Activated CD4-positive, alpha-beta T cell treated with anti-CD3 and anti-CD28 coated beads, Interleukin-2, amount 10 ng/mL, durations not matched to agents 7 days and 5 days (primary cell): ENCODE results near the gene OPALIN. TPM values are rescaled to one million over a fixed set of nuclear protein-coding genes. Genes with fewer than 3 reads are reported as not detected.

Experiments
- CTCF ChIA-PET: fragments of 350-600 bp; sonication (Branson Sonifier 250); formaldehyde crosslinking; loops from one replicate; lab custom pipeline; 2021; ENCODE audit warnings: antibody characterized with exemption; lab: Charles Lee
- POLR2A ChIA-PET: fragments of 350-600 bp; sonication (Branson Sonifier 250); formaldehyde crosslinking; loops from one replicate; lab custom pipeline; 2021; ENCODE audit warnings: antibody characterized with exemption; lab: Charles Lee
- DNase-seq: peaks from one replicate; pipeline ENCODE4 v3.0.0-alpha.2; 2020
- H3K27ac Mint-ChIP-seq: one replicate; pipeline ENCODE4 v1.8.0; 2021; ENCODE audit warnings: mild to moderate bottlenecking, moderate library complexity, mixed read lengths
- H3K27me3 Mint-ChIP-seq: one replicate; pipeline ENCODE4 v1.8.0; 2021; ENCODE audit warnings: mixed read lengths
- H3K36me3 Mint-ChIP-seq: one replicate; pipeline ENCODE4 v1.8.0; 2021; ENCODE audit warnings: low read depth, mixed read lengths
- H3K4me1 Mint-ChIP-seq: one replicate; pipeline ENCODE4 v1.8.0; 2021; ENCODE audit warnings: mixed read lengths
- H3K4me3 Mint-ChIP-seq: one replicate; pipeline ENCODE4 v1.8.0; 2021; ENCODE audit warnings: mild to moderate bottlenecking, moderate library complexity, mixed read lengths
- H3K9me3 Mint-ChIP-seq: one replicate; pipeline ENCODE4 v1.8.0; 2021; ENCODE audit warnings: mixed read lengths
- total RNA-seq, 2 experiments: library from RNA; stranded (reverse); gene quantifications; one replicate each; pipeline ENCODE4 v1.2.3, GENCODE V29; 2021

OPALIN gene, protein sequence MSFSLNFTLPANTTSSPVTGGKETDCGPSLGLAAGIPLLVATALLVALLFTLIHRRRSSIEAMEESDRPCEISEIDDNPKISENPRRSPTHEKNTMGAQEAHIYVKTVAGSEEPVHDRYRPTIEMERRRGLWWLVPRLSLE
- not detected for total RNA-seq

DNA sequence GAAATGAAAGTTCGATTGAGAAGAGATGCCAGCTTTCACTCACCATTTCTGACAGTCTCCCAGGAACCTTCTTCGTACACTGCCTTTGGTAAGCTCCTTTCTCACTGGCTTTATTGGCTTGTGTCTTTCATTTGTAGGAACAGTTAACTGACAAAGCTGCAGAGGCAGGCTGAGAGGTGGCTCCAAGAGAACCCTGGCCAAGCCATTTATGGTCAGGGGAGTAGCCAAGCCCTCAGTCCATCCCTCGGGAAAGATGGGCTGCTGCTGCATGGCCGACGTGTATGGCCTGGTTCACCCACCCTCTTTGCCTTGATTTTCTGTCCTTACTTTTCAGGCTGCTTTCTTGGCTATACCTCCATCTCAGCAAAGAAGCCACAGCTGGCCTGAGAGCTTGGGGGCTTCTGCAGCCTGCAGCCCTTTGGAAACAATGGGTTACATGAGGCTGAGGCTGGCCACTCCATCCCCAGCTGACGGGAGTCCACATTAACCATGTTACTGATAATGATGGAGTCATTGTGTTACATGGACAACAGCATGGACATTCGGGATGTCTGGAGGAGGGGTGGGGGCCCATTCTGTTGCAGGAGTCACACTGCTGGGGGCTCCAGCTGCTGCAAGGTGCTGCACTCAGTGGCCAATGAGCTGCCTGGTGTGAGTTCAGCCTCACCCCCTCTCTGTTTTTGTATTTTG, at the start of gene OPALIN:
Gene OPALIN (minus strand): TSS at position 152 of the 690 bp plus-strand sequence. CDS start 106 bp downstream, at position 46.
- Mint-ChIP-seq H3K4me3 (no peak within 1 kb of the TSS), H3K36me3 (no peaks in the 10 kb centered on the region), H3K4me1 (no peaks in the 10 kb centered on the region), H3K27ac (no peak within 1 kb of the TSS), H3K9me3 (no peaks in the 10 kb centered on the region), H3K27me3 (peaks cover 6% of the 10 kb centered on the region)
- ChIA-PET POLR2A (no interaction called here), CTCF (interaction anchor here (1.2 to 1.5 kb wide), 2 partner anchors 11 to 16 kb away, joined by 3 read pairs; no protein-coding TSS in a partner anchor)
- no peak for DNase-seq

DNA sequence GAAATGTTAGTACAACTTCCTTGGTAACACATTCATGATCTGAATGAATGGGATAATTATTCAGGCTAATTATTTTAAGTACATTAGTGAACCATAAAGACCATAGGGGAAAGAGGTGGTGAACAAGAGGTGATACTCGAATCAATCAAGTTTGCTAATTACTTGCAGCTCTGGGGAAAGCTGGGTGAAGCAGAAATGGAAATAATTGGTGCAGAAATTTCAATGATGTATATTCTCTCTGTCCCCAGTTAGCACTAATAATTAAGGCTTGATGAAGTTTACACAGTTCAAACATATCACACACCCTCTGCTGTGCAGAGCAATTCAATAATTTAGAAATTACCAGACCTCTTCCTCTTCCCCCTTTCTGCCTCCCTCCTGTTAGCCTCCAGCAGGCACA, 49.4 kb upstream of the OPALIN start:
- POLR2A ChIA-PET, result no interaction called here
- peaks cover 15% of the 10 kb centered on the region for H3K27me3 Mint-ChIP-seq
- CTCF ChIA-PET, result no interaction called here

DNA sequence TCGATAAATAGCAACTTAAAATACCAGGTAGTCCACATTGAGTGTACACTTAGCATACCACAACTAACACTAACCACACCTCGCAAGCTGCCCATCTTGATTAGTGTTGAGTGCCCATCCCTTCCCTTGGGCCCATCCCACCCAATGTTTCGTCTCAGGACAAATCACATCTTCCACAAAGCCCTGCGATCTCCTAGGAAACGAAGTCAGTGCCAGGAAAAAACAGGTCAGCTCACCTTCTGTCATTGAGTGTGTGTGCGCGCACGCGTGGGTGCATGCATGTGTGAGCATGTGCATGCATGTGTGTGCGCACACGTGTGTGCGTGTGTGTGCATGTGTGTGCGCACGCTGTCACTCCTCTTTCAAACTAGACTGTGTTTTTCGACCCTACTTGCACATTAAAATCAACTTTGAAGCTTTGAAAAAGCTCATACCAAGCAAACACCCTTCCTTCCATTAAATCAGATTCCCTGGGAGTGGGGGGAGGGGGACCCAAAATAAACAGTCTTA, 48.8 kb upstream of the OPALIN start:
- H3K4me3 Mint-ChIP-seq, result no peak overlapping the region
- H3K4me1 Mint-ChIP-seq, result no peaks in the 10 kb centered on the region
- no peak for DNase-seq
- ChIA-PET POLR2A (no interaction called here), CTCF (interaction anchor here (1.4 kb wide), 1 partner anchor 8 kb away, joined by 3 read pairs; no protein-coding TSS in a partner anchor)
- H3K27me3 Mint-ChIP-seq, result peaks cover 15% of the 10 kb centered on the region
- H3K9me3 Mint-ChIP-seq, result no peaks in the 10 kb centered on the region
- H3K27ac Mint-ChIP-seq, result no peak overlapping the region
- no peaks in the 10 kb centered on the region for H3K36me3 Mint-ChIP-seq

More for the DNA sequence above, 49.4 kb upstream of the OPALIN start:
- Mint-ChIP-seq H3K4me1 (no peaks in the 10 kb centered on the region), H3K27ac (no peak overlapping the region), H3K36me3 (no peaks in the 10 kb centered on the region), H3K9me3 (no peaks in the 10 kb centered on the region), H3K4me3 (no peak overlapping the region)
- no peak for DNase-seq

DNA sequence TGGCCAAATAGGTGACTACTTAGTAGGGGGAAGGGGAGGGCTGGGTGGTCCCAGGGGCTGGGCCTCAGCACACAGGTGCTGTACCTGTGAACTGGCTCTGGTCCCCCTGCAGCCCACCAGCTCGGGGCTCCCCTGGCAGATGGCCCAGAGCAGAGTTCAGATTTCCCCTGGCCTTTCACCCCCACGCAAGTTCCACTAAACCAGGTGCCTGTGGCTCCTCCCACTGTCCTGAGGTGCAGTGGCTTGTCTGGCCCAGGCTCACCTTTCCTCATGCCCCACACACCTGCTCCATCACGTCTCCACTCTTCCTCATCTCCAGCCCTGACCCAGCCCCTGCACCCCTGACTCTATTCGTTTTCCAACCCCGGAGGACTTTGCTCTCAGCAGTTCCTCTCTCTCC, 47.3 kb upstream of the OPALIN start:
- Mint-ChIP-seq H3K9me3 (no peaks in the 10 kb centered on the region), H3K27me3 (peaks cover 11% of the 10 kb centered on the region), H3K4me3 (no peak overlapping the region), H3K27ac (no peak overlapping the region), H3K36me3 (no peaks in the 10 kb centered on the region), H3K4me1 (no peaks in the 10 kb centered on the region)
- ChIA-PET POLR2A (no interaction called here), CTCF (interaction anchor here (1.4 kb wide), 1 partner anchor 10 kb away, joined by 3 read pairs; no protein-coding TSS in a partner anchor)
- no peak for DNase-seq

DNA sequence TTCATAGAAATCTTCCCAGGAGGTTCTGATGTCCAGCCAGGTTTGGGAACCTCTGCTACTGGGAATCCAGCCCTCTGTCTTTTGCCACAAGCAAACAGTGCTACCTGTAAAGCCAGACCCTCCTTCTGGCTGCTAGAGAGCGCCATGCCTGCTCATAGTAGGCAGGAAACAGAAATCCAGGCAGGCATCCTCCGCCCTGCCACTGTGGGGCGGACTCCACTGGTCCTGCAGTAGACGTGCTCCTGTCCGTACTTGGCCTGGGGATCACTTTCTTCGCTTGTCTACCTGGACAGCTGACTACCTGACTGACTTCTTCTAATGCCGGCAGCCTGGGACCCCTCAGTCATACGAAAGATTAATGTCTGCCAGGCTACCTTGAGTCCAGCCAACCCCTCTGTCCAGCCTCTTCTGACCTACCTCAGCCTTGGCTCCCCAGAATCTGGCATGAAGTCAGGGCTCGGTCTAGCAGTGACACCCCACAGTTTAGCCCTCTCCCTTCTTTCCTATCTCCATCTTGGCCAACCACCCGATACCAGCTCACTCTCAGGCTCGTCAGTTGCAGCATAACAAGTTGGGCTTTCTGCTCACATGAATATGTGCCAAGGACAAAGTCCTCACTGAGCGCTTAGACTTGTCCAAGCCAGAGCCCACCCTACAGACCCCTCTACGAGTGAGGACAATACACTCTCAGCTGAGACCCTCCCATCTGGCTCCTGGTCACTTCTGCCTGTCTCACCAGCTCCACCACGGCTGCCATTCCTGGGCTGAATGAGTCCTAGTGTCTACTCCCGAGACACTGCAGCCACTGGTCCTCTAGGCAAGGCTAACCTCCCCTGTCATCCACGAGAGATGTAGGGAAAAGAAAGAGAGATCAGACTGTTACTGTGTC, 43.9 kb upstream of the OPALIN start:
- ChIA-PET POLR2A (no interaction called here), CTCF (no interaction called here)
- H3K4me1 Mint-ChIP-seq, result no peaks in the 10 kb centered on the region
- H3K9me3 Mint-ChIP-seq, result no peaks in the 10 kb centered on the region
- DNase-seq, result no peak
- H3K27me3 Mint-ChIP-seq, result peaks cover 16% of the 10 kb centered on the region
- no peaks in the 10 kb centered on the region for H3K36me3 Mint-ChIP-seq
- no peak overlapping the region for H3K27ac Mint-ChIP-seq
- H3K4me3 Mint-ChIP-seq, result no peak overlapping the region

DNA sequence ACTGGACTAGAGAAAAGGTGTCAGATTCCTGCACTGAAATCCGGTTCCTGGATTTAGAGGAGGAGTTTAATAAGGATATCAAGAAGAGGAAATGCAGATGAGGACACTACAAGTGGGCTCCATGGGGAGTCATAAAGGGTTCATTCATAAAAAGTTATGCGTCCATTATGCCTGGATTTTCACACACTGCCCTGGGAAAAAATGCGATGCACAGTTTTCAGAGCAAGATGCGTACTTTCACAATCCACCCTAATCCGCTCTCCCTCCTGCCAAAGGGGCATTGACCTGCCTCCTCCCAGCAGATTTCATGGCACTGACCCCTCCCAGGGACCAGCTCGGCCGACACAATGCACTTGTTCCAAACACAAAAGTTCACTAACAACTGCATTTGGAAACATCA, 42.2 kb upstream of the OPALIN start:
- no peaks in the 10 kb centered on the region for H3K9me3 Mint-ChIP-seq
- CTCF ChIA-PET, result interaction anchor here (0.6 kb wide), 1 partner anchor 28 kb away, joined by 3 read pairs; no protein-coding TSS in a partner anchor
- peaks cover 18% of the 10 kb centered on the region for H3K27me3 Mint-ChIP-seq
- POLR2A ChIA-PET, result no interaction called here
- H3K4me1 Mint-ChIP-seq, result peaks cover 1% of the 10 kb centered on the region
- no peaks in the 10 kb centered on the region for H3K36me3 Mint-ChIP-seq
- no peak overlapping the region for H3K27ac Mint-ChIP-seq
- no peak for DNase-seq
- H3K4me3 Mint-ChIP-seq, result no peak overlapping the region

DNA sequence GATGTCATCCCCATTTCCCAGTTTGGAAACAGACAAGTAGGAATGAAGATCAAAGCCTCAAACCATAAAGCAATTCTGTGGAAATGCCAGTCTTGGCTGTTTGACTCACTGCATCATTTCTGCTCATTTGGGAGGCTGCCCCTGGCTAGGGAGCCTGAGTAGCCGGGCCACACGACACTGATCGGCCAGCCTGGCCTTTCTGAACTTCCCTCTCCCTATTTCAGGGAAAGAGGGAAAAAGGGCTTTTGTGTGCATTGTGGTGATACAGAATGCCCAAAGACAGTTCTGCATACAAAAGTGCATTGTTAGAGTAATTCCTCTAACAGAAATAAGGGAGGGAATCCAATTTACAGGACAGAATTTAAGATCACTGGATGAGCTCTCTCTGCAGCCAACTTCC, 41.7 kb upstream of the OPALIN start:
- Mint-ChIP-seq H3K4me1 (peaks cover 4% of the 10 kb centered on the region), H3K4me3 (no peak overlapping the region), H3K27ac (no peak overlapping the region), H3K36me3 (no peaks in the 10 kb centered on the region), H3K27me3 (peaks cover 21% of the 10 kb centered on the region), H3K9me3 (no peaks in the 10 kb centered on the region)
- ChIA-PET POLR2A (no interaction called here), CTCF (no interaction called here)
- DNase-seq, result no peak

DNA sequence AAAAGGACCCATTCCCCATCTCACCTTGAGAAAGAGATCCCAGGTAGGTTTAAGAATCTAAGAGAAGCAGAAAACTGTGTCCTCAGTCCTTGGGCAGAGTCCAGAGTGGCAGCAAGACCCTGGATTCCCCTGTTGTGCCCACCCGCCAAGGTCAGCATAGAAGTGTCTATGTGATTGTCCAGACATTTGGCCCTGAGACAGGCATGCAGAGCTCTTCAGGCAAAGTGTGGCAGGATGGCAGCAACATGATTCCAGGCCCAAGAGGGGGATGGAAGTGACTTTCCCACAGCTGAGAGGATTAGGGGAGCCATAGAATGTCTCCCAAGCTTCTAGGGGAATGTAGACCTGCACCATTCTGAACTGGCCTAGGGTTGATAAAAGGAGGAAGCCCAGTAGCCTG, 39.1 kb upstream of the OPALIN start:
- peaks cover 25% of the 10 kb centered on the region for H3K27me3 Mint-ChIP-seq
- H3K36me3 Mint-ChIP-seq, result no peaks in the 10 kb centered on the region
- ChIA-PET CTCF (interaction anchor here (1.1 kb wide), 1 partner anchor 18 kb away, joined by 3 read pairs; no protein-coding TSS in a partner anchor), POLR2A (no interaction called here)
- DNase-seq, result no peak
- H3K27ac Mint-ChIP-seq, result no peak overlapping the region
- H3K9me3 Mint-ChIP-seq, result no peaks in the 10 kb centered on the region
- H3K4me3 Mint-ChIP-seq, result no peak overlapping the region
- peaks cover 4% of the 10 kb centered on the region for H3K4me1 Mint-ChIP-seq

DNA sequence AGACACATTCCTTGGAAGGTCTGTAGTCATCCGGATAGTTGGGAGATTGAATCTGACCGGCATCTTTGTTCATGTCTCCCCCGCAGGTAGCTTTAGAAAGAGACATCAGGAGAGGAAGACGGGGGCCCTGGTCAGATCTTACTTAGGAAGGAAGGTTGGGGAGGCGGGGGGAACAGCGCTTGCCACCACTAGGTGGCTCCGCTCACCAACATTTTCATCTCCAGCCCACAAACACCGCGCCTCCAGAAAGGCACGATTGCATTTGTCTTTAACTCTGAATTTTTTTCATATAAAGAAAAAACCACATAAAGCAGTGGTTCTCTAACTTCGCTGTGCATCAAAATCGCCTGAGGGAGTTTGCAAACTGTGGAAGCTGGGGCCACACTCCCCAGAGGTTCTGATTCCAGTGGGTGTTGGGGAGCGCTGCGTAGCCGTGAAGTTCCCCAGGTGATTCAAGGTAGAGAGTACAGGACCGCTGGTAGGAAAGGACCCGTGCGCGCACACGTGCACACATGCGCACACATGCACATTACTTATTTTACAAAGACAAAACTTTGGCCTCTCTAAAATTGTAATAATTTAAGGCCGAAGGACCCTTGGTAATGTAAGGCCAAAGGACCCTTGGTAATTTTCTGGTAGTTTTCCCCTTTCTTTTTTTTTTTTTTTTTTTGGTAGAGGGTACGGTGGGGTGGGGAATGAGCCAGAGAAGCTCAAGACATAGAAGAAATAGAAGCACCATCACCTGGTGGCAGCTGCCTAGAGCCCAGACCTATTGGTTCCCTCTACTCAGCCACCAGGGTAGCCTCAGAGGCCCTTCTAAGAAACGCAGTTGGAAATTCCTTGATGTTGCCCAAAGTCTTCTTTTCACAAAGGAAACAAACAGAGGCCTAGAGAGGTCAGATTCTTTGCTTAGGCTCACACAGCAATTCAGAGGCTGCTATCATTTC, 37.4 kb upstream of the OPALIN start:
- POLR2A ChIA-PET, result no interaction called here
- no peak overlapping the region for H3K27ac Mint-ChIP-seq

DNA sequence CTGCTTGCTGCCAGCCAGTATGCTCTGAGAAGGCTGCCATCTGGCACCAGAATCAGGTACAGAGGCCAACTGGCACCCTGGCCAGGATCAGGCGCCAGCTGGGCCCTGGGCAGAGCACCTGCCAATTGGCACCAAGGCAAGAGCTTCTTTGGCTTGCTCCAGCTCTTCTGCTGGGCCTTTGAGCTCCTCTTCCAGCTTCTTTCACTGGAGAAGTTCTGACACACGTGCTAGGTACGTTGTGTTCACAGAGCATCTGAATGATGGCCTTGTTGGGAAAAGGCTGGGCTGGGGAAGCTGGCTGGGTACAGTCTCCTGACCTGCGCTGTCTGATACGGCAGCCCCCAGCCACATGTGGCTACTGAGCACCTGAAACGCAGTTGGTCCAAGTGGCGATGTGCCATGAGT, 31.7 kb upstream of the OPALIN start:
- no peaks in the 10 kb centered on the region for H3K4me1 Mint-ChIP-seq
- no peaks in the 10 kb centered on the region for H3K36me3 Mint-ChIP-seq
- DNase-seq, result no peak
- POLR2A ChIA-PET, result no interaction called here
- CTCF ChIA-PET, result interaction anchor here (0.8 to 3.2 kb wide), 2 partner anchors 8 to 16 kb away, joined by 3 to 8 read pairs; no protein-coding TSS in a partner anchor
- no peak overlapping the region for H3K4me3 Mint-ChIP-seq
- H3K9me3 Mint-ChIP-seq, result no peaks in the 10 kb centered on the region
- H3K27me3 Mint-ChIP-seq, result peaks cover 5% of the 10 kb centered on the region
- no peak overlapping the region for H3K27ac Mint-ChIP-seq

More for the DNA sequence above, 37.4 kb upstream of the OPALIN start:
- Mint-ChIP-seq H3K9me3 (no peaks in the 10 kb centered on the region), H3K27me3 (peaks cover 23% of the 10 kb centered on the region), H3K4me1 (peaks cover 4% of the 10 kb centered on the region), H3K36me3 (no peaks in the 10 kb centered on the region), H3K4me3 (no peak overlapping the region)
- CTCF ChIA-PET, result interaction anchor here (0.9 to 1.3 kb wide), 5 partner anchors 11 to 22 kb away, joined by 3 read pairs; no protein-coding TSS in a partner anchor
- DNase-seq, result peak; percentile 63

DNA sequence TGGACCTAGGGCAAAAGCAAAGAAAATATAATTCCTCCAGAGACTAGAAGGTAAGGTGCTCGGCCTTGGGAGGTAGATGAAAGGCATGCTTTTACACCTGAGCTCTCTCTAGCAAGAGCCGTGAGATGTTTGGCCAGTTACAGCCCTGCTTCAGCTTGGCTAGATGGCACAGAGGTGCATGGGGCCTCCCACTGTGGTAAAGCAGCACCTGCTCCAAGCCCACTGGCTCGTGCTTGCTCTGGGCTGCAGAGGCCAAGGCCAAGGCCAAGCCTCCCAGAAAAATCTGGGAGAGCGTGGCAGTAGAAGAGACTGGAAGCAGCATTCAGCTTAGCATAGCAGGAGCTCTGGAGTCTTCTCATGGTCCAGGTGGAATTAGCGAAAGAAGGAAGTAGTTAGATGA, 31.0 kb upstream of the OPALIN start:
- Mint-ChIP-seq H3K4me3 (no peak overlapping the region), H3K27me3 (peaks cover 5% of the 10 kb centered on the region), H3K36me3 (no peaks in the 10 kb centered on the region), H3K4me1 (no peaks in the 10 kb centered on the region), H3K9me3 (no peaks in the 10 kb centered on the region), H3K27ac (no peak overlapping the region)
- DNase-seq, result no peak
- CTCF ChIA-PET, result interaction anchor here (3.2 kb wide), 1 partner anchor 15 kb away, joined by 8 read pairs; no protein-coding TSS in a partner anchor
- POLR2A ChIA-PET, result no interaction called here
